ENCODE results near the gene KCNC1.

KCNC1 gene

GRCh38 chr11:17798253-17798652, 63.7 kb downstream of the KCNC1 start:
- DNase-seq, result no peak

- DNase-seq, result no peak
These were observed 64.1 kb downstream of the KCNC1 start for GRCh38 chr11:17798716-17799115.

DNA sequence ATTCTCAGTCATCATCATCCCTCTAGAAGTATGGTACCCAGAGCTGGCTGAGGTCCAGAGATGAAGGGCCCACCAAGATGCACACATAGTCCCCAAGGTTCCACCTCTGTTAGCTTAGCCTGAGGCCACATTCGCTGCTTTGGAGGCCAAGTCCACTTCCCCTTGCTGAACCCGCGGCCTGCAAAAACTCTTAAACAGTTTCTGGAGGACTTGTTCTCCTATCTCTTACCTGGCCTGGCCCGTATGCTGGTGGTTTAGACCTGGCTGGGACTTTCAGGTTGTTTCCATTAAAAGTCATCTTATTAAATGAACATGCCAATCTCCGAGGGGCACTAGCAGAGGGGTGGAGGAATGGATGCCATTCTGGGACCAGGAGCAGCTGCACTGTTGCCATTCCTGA, 64.6 kb downstream of the KCNC1 start:
- DNase-seq, result no peak

DNA sequence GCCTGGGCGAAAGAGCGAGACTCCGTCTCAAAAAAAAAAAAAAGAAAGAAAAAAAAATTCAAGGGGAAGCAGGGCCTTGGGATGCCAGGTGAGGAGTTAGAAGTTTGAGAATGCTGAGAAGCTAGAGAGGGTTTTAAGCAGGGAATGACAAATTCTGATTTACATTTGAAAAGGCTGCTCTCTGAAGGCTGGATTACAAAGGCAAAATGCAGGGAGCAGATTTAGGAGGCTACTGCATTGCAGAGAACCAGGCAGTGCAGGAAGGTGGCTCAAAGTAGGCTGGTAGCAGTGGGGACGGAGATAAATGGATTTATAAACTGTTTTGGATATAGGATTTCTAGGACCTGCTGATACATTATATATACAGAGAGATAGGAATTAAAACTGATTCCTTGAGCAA, 66.6 kb downstream of the KCNC1 start:
- DNase-seq, result no peak

DNA sequence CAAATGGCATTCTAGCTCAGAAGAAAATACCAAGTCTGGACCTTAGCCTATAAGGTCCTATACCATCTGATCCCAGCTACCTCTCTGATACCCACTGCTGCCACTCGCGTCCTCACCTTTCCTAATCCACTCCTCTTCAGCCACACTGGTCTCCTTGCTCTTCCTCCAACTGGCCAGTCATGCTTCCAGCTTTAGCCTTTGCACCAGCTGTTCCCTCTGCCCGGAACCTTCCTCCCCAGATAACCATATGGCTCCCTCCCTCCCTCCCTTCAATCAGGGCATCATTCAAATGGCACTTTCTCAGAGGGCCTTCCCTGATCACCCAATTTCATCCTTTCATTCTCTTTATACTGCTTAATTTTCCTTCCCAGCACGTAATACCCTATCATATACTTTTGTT, 67.9 kb downstream of the KCNC1 start:
- no peak for DNase-seq

DNA sequence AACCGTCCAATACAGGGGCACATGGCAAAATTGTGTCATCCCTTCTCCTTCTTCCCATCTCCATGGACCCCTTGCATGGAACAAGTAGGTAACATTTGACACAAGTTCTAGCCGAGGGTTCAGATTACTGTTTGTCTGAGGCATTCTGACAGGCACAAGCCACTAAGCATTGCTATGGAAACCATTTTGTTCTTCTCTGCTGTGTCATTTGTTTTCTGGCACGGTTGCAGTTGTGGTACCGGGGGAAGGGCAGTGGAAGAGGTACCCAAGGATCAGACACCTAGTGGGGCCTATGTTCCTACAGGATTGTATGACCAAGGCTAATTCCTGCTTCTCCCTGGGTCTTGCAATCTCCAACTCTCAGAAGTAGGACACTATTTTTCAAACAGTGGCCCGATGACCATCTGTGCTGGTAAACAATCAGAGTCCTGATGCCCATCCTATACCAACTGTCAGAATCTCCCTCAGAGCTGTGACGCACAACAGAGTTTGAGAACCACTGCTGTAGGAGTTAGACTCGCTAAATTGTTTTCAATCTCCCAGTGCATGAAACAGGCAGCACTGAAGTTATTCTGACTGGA, 69.3 kb downstream of the KCNC1 start:
- no peak for DNase-seq

DNA sequence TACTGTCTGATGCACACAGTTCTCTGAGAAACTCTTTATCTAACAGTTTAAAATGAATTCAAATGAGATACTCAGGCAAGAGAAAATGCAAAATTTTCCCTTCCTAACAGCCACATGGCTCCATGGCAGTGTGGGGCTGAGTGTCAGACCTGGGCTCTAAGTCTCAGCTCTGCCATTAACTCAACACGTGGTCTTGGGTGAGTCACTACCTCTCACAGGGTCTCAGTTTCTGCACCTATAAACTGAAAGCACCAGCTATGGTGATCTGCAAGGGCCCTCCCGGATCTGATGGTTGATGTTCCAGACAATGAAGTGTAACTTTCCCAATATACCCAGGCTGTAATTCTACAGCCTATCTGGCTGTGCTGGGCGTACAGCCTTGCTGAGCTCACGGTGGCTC, 70.5 kb downstream of the KCNC1 start:
- DNase-seq, result no peak

- DNase-seq, result no peak
These were observed 71.3 kb downstream of the KCNC1 start for GRCh38 chr11:17805873-17806272.

DNA sequence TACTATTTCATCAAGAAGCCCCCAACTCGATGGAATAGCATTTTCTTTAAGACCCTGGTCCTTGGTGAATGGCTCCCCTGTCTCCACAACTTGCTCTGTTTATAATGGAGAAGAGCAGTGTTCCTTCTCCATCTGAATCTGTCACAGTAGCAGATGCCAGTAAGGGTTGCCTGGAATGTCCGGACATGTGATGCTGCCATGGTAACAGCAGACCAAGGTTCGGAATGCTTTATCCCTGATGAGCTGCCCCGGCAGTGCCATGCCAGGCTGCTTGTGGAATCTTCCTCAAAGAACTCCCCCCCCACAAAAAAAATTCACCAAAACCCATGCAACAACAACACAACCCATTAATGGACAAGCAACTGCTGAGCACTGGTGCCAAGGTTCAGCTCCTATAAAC, 72.5 kb downstream of the KCNC1 start:
- no peak for DNase-seq

DNA sequence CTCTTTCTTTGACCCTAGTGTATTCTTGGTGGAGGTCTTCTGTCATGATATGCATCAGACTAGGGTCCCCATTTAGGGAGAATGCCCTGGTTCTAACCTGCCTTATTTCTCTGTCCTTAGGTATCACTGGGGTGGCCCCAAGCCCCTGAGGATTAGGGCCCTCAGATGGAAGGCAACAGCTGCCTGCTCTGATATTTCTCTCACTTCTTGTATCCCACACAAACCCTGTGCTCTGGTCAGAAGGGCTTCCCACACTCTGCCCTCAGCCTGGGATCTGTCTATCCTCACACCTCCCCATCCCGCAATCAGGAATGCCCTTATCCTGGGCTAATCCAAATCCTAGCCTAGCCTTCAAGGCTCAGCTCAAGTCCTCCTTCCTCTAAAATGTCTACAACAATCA, 75.5 kb downstream of the KCNC1 start:
- DNase-seq, result no peak

- no peak for DNase-seq
These were observed 76.2 kb downstream of the KCNC1 start for GRCh38 chr11:17810746-17811145.

DNA sequence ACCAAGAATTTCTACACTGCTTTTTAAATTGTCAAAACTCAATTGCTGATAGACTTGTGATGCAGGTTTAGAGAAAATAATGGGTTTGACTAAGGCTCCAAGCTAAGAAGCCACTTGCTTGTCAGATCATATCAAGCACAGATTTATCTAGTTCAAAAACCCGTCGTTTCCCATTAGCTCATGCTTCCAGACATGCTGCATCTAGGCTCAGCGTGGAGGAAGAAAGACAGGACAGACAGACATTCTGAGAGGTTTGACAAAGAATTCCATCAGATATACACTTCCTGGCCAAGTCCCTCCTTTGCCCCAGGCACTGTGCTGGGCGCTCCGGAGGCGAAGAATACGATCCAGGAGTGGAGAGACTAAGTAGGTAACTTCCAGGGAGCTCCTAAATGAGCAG, 76.8 kb downstream of the KCNC1 start:
- no peak for DNase-seq

- no peak for DNase-seq
These were observed 77.7 kb downstream of the KCNC1 start for GRCh38 chr11:17812091-17812864.

DNA sequence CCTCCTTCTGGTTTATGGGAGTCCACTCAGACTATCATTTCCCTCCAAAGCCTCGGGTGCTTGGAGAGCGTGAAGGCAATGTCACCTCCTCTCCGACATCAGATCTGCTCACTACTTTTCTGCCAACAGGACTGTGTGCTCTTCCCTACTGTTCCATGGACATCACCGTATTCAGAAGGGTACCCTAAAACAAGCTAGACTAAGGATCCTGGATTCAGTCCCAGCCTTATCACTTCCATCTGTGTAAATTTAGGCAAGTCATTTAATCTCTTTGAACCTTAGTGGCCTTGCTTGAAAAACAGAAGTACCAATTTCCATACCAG, 78.2 kb downstream of the KCNC1 start:
- no peak for DNase-seq

GRCh38 chr11:17813391-17814059, 78.9 kb downstream of the KCNC1 start:
- DNase-seq, result no peak

- DNase-seq, result no peak
These were observed 80.0 kb downstream of the KCNC1 start for GRCh38 chr11:17814546-17814945.

- DNase-seq, result no peak
These were observed 81.8 kb downstream of the KCNC1 start for GRCh38 chr11:17816232-17816931.

GRCh38 chr11:17821648-17822400, 87.2 kb downstream of the KCNC1 start:
- DNase-seq, result peak in 1 of 2 experiments; percentile 6

DNA sequence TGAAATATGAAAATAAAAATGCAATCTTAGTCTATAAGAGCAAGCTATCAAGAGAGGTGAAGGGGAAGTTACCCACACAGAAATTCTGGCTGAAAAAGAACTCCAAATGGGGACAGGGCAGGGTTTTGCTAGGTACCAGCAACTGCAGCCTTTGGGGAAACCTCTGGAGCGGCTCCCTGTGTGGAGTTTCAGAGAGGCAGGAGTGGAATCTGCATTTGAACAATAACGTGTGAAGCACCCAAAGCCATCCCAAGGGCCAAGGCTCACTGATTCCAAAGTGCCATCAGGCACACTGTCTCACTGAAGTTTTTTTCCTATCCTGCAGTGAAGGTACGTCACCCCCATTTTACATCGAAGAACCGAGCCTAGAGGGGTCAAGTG, 87.8 kb downstream of the KCNC1 start:
- no peak for DNase-seq

DNA sequence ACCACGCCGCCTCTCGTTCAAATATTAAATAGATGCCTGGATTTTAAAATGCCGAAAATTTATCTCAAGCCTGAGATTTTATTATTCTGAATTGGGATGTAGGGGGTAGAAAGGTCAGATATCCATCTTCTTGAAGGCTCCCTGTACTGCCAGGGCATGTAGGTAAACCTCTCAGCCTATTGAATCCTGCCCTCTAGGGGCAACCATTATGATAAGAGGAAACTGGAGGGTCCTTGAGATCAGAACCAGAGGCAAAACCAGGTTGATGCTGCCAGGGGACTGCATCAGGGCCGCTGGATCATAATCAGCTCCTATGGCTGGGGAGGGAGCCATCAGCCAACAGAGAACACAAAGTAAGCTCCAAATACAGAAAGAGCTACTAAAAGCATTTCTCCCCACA, 92.4 kb downstream of the KCNC1 start:
- DNase-seq, result peak in 1 of 2 experiments; percentile 5

GRCh38 chr11:17828311-17828751, 93.8 kb downstream of the KCNC1 start:
- DNase-seq, result no peak

DNA sequence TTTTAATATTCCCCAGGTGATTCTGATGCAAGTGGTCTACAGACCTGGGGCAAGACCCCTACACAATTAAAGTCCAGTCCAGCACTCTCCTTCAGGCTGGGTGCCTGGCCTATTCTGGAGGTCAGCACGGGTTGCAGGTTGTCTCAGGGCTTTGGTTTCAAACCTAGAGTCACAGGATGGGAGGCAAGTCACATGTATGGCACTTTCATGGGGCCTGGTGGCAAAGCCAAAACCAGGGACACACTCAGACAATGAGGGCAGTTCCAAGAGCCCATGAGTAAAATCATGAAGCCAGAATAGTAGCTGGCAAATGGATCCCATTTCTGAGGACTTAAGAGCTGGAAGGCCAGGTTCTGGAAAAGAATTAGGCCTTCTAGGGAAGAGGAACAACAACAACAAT, 96.6 kb downstream of the KCNC1 start:
- DNase-seq, result no peak

DNA sequence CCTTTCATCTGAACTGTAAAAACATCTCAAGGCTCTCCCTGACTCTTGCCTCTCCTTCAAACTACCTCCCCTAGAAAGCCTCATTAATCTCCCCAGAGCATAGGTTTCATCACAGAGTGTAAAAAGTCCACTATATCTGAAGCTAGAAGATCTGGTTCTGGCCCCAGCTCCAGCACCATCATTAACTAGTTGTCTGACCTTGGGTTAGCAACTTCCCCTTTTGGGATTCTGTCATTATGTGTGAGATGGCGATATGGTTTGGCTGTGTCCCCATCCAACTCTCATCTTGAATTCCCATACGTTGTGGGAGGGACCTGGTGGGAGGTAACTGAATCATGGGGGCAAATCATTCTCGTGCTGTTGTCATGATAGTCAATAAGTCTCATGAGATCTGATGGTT, 97.3 kb downstream of the KCNC1 start:
- DNase-seq, result peak; percentile 2 to 5

Data from Kasumi-1 (cell line).